HL-60 (cell line): ENCODE measurements around the gene SEMG2.

ENCODE experiments used
- CTCF ChIP-seq: IDR thresholded peaks from one replicate; pipeline ENCODE4 v1.5.1; 2011; ENCODE audit warnings: low read length, control low read depth, inconsistent platforms; ENCODE audit not compliant: insufficient read depth
- POLR2AphosphoS5 ChIP-seq: IDR thresholded peaks from 2 replicates; pipeline ENCODE4 v1.6.1; 2012; ENCODE audit warnings: low read depth

- TF ChIP-seq POLR2AphosphoS5 (no peak), CTCF (no peak)
These were observed 37.1 kb downstream of the SEMG2 start for GRCh38 chr20:45258259-45258658.
